ACC112 (cell line): ENCODE data around the gene BEX3.
"Not testable (repeated sequence)": the region's sequence is repeated elsewhere in the genome, so short reads cannot be mapped to it uniquely, and the experiment has no call there.

Experiments
- H2AFZ ChIP-seq: fragments of 200-600 bp; sonication (generic); one replicate; pipeline ENCODE4 v1.6.0; 2017; ENCODE audit warnings: antibody characterized with exemption, low read length; ENCODE audit not compliant: unreplicated experiment
- H3K27ac ChIP-seq: fragments of 200-600 bp; sonication (generic); 2 replicates; pipeline ENCODE4 v1.5.1; 2014; ENCODE audit warnings: low read depth, mild to moderate bottlenecking, antibody characterized with exemption, low read length, moderate library complexity
- H3K27me3 ChIP-seq: fragments of 200-600 bp; sonication (generic); 2 replicates; pipeline ENCODE4 v1.6.1; 2014; ENCODE audit warnings: mild to moderate bottlenecking, antibody characterized with exemption, low read length, moderate library complexity, mixed read lengths; ENCODE audit not compliant: insufficient read depth
- H3K36me3 ChIP-seq: fragments of 200-600 bp; sonication (generic); 2 replicates; pipeline ENCODE4 v1.6.1; 2016; ENCODE audit warnings: mild to moderate bottlenecking, antibody characterized with exemption, low read length, moderate library complexity, mixed read lengths; ENCODE audit not compliant: insufficient read depth
- H3K4me1 ChIP-seq: fragments of 200-600 bp; sonication (generic); one replicate; pipeline ENCODE4 v1.6.1; 2016; ENCODE audit warnings: low read length, mixed read lengths; ENCODE audit not compliant: insufficient read depth, unreplicated experiment, control insufficient read depth
- H3K4me3 ChIP-seq: fragments of 200-600 bp; sonication (generic); 2 replicates; pipeline ENCODE4 v1.5.1; 2014; ENCODE audit warnings: mild to moderate bottlenecking, low read depth, low read length
- H3K79me2 ChIP-seq: fragments of 200-600 bp; sonication (generic); one replicate; pipeline ENCODE4 v1.6.0; 2016; ENCODE audit warnings: low read length; ENCODE audit not compliant: control insufficient read depth, unreplicated experiment, insufficient read depth

The BEX3 gene

DNA sequence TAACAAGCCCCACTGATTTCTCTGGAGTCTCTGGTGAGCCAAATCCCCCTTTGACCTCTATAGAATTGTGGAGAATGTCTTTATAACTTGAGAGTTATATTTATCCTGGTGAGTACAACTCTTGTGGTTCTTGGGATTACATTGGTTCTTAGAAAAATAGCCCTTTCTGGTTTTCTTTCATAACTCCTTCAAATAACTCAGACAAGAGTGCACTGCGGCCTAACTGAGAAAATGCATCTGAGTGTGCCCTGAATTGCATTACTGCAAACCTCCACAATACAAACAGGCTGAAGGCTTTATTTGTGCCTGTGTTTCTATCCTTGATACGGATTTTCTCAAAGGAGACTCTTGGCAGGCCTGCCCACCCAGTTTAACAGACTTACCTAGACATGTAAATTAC lies 2.7 kb downstream of the BEX3 start:
- no peak overlapping the region for H3K4me3 ChIP-seq
- H3K4me1 ChIP-seq, result peaks cover 22% of the 10 kb centered on the region
- peak overlapping the region; percentile 77 for H3K27ac ChIP-seq
- 0 out of 2 replicates have a peak, but pooled peaks cover 5% of the 10 kb centered on the region for H3K36me3 ChIP-seq
- peaks cover 15% of the 10 kb centered on the region for H3K79me2 ChIP-seq
- no peak overlapping the region for H2AFZ ChIP-seq
- H3K27me3 ChIP-seq, result no peaks in the 10 kb centered on the region

DNA sequence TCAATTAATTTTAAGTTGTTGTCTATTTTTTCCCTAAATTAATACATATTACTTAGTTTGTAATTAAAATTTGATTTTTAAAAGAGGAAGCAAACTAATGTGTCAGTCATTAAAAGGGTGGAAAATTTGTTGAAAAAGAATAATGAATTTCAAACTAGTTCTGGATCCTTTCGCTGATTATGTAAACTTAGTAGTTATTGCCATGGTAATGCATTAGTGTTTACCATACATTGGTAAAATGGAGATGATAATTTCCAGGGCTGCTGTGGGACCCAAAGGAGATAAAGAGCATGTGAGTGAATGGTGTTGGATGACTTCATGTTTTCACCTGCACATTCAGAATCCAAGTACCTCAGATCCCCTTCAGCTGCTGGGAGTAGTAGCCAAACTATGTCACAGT lies 6.5 kb downstream of the BEX3 start:
- H3K36me3 ChIP-seq, result 0 out of 2 replicates have a peak, but pooled peaks cover 5% of the 10 kb centered on the region
- H3K27ac ChIP-seq, result no peak overlapping the region
- H3K79me2 ChIP-seq, result no peaks in the 10 kb centered on the region
- H3K4me1 ChIP-seq, result peaks cover 25% of the 10 kb centered on the region
- H2AFZ ChIP-seq, result no peak overlapping the region
- no peak overlapping the region for H3K4me3 ChIP-seq
- no peaks in the 10 kb centered on the region for H3K27me3 ChIP-seq

DNA sequence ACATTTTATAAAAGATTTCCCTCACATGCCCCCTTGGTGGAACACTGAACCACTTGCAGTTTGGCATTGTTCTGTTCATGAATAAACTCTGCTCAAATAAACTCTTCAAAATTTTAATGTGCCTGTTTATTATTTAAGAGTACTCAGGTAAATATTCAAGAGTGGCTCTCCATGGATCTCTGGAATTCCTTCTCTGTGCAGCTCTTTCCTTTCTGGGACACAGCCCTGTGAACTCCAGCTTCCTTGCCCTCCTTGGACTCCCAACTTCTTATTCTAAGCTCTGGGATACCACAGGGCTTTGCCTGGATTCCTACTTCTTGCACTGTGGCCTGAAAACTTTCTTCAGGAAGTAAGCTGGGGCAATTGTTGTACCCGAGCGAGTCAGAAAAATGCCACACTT lies 8.3 kb downstream of the BEX3 start:
- no peaks in the 10 kb centered on the region for H3K79me2 ChIP-seq
- H2AFZ ChIP-seq, result no peak overlapping the region
- peaks cover 23% of the 10 kb centered on the region for H3K4me1 ChIP-seq
- H3K4me3 ChIP-seq, result no peak overlapping the region
- no peaks in the 10 kb centered on the region for H3K36me3 ChIP-seq
- 0 out of 2 replicates have a peak overlapping the region, but pooled peaks have one; percentile 23 for H3K27ac ChIP-seq
- H3K27me3 ChIP-seq, result no peaks in the 10 kb centered on the region

DNA sequence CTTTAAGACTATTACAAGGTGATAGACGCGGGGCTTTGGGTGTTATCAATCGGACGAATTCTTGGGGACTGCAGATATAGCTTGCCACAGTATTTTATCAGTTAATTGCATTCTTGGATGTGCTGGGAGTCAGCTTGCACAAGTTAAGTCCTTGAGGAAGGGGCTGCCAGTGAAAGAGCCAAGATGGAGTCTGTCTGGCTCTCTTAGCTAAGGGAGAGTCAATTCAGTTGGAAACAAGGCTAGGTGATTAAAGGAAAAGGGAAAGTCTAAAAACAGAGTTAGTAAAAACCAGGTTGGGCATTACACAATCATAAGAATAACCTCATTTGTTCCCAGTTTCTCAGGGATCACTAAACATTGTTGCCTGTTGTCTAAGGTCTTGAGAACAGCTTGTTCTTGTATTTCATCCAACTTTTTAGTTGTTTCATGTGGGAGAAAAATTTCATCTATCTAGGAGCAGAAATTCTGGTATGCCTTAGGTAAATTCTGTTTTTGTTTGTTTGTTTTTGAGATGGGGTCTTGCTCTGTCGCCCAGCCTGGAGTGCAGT lies 9.0 kb downstream of the BEX3 start:
- not testable (repeated sequence) for H3K79me2 ChIP-seq, H3K36me3 ChIP-seq, H3K27me3 ChIP-seq, H3K4me3 ChIP-seq, H2AFZ ChIP-seq
- Histone ChIP-seq H3K27ac (peak overlapping the region; percentile 61), H3K4me1 (peaks cover 22% of the 10 kb centered on the region)

DNA sequence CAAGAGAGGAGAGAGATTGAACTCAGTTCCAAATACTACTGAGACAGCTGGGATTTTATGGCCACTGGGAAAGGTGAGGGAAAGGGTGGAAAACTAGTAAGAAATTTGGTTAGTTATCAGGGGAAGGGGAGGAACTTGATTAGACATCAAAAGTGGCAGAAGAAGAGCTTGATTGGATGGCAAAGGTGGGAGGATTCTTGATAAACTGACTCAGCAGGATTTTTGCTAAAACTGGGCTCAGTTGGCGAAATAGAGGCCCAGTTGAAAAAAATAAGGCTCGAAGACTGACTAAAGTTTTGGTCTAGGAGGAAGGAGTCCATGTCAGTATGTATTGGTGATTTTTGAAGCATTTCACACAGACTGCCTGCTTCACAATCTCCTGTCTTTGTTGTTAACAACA lies 10.0 kb downstream of the BEX3 start:
- Histone ChIP-seq H3K4me3 (no peak overlapping the region), H3K27ac (peak overlapping the region; percentile 61), H2AFZ (no peak overlapping the region), H3K36me3 (no peaks in the 10 kb centered on the region), H3K27me3 (no peaks in the 10 kb centered on the region), H3K4me1 (peaks cover 26% of the 10 kb centered on the region), H3K79me2 (no peaks in the 10 kb centered on the region)

DNA sequence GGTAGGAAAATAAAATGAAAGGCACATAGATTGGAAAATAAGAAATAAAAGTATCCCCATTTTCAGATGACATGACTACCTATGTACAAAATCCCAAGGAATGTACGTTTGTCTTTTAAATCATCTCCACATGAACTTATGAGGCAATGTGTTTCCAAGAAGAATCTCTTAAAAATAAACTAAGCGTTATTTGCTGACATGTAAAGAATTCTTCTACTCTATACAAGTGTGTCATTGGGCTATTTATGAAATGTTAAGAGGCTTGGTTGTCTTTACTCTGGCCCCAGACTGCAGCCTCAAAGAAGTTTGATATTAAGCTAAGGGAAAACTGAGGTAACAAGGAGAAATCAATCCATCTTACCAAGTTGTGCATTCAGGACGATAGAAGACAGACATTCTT lies 17.1 kb downstream of the BEX3 start:
- H3K27me3 ChIP-seq, result no peaks in the 10 kb centered on the region
- H3K36me3 ChIP-seq, result no peaks in the 10 kb centered on the region
- no peak overlapping the region for H3K27ac ChIP-seq
- H2AFZ ChIP-seq, result no peak overlapping the region
- peaks cover 32% of the 10 kb centered on the region for H3K4me1 ChIP-seq
- no peak overlapping the region for H3K4me3 ChIP-seq
- no peaks in the 10 kb centered on the region for H3K79me2 ChIP-seq

DNA sequence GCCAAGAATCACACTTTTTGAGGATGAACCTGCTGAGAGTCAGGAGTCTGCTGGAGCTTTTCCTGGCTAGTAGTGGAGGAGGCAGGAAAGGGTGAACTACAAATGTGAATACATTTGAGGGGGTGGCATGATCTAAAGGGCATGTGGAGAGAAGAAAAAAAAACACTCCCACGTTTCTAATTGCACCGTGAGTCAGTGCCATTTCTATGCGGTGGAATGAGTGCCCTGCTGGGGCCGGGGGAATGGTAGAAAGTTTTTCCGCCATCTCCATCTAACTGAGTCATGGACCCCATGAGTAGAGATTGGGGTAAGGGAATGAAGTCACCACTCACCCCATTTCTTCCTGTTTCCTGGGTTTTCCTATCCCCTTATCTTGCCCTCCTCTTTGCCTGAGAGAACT lies 19.8 kb downstream of the BEX3 start:
- Histone ChIP-seq H3K79me2 (no peaks in the 10 kb centered on the region), H3K4me1 (peaks cover 44% of the 10 kb centered on the region), H3K4me3 (no peak overlapping the region), H2AFZ (peak overlapping the region; percentile 62), H3K27me3 (no peaks in the 10 kb centered on the region), H3K36me3 (no peaks in the 10 kb centered on the region), H3K27ac (peak overlapping the region; percentile 99)

DNA sequence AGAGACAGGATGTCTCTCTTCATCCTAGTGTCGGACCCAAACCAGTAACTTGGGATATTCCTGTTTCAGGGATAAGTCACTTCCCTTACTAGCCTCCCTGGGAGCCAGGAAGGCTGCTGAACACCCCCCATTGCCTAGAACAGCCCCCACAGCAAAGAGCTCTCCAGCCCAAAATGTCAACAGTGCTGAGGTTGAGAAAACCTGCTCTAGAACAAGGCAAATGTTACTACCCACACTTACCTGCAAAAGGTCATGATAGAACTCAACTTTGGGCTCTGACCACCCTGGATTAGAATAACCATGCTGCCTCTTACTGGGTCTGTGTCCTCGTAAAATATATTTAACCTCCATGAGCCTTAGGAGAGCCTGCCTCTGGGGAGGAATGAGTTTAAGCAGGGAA lies 20.3 kb downstream of the BEX3 start:
- H3K27me3 ChIP-seq, result no peaks in the 10 kb centered on the region
- peak overlapping the region; percentile 99 for H3K27ac ChIP-seq
- H3K4me3 ChIP-seq, result no peak overlapping the region
- H2AFZ ChIP-seq, result peak overlapping the region; percentile 62
- H3K4me1 ChIP-seq, result peaks cover 44% of the 10 kb centered on the region
- no peaks in the 10 kb centered on the region for H3K79me2 ChIP-seq
- H3K36me3 ChIP-seq, result no peaks in the 10 kb centered on the region

DNA sequence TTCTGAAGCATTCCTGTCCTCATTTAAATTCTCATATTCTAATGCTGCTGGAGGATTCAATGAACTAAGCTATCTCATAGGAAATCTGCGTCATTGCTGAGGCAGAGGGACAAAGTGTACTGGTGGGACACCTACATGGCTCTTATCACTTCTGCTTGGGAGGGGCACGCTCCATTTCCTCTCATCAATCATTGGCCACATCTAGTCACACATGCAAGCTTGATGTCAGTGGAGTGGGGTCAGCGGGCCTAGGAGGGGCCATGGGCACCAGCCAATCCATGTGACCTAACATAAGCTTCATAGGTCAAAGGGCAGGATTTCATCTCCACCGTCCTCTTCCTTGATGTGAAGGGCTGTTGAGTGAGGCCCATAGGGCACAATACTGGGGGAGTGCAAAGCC lies 21.4 kb downstream of the BEX3 start:
- Histone ChIP-seq H3K36me3 (no peaks in the 10 kb centered on the region), H3K79me2 (no peaks in the 10 kb centered on the region), H2AFZ (no peak overlapping the region), H3K27me3 (no peaks in the 10 kb centered on the region), H3K4me3 (0 out of 2 replicates have a peak overlapping the region, but pooled peaks have one; percentile 21), H3K4me1 (peaks cover 44% of the 10 kb centered on the region), H3K27ac (peak overlapping the region; percentile 99)

DNA sequence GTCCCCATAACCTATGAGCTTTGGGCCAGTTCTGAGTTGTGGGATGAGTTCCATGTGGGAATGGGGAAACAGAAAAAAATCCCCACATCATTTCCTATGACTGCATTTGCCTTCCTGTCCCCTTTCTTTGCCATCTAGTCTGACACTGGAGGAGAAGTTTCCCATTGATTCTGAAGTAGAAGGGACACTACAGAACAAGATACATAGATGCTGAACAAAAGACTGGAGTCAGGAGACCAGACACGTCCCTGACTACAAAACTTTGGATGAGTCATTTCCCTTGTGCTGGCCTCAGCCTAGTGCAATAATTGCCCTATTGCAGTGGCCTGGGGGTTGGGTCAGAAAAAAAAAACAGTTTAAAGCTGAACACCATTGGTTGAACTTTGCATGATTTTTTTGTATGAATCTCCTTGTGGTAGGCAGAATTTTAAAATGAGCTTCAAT lies 22.1 kb downstream of the BEX3 start:
- H3K27ac ChIP-seq, result peak overlapping the region; percentile 99
- H3K4me1 ChIP-seq, result peaks cover 44% of the 10 kb centered on the region
- H3K79me2 ChIP-seq, result no peaks in the 10 kb centered on the region
- H3K4me3 ChIP-seq, result 0 out of 2 replicates have a peak overlapping the region, but pooled peaks have one; percentile 21
- H2AFZ ChIP-seq, result peak overlapping the region; percentile 14
- H3K36me3 ChIP-seq, result no peaks in the 10 kb centered on the region
- no peaks in the 10 kb centered on the region for H3K27me3 ChIP-seq

DNA sequence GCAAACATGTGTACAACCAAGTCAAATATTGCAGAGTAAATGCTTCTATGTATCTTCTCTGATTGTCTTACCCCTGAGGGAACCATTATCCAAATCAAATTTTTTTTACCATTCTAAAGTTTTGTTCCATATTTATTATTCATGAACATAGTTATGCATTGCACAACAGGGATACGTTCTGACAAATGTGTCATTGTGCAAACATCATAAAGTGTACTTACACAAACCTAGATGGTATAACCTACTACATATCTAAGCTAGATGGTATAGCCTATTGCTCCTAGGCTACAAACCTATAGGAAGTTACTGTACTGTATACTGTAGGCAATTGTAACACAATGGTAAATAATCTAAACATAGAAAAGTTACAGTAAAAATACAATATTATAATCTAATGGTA lies 23.4 kb downstream of the BEX3 start:
- H3K27me3 ChIP-seq, result no peaks in the 10 kb centered on the region
- H3K36me3 ChIP-seq, result no peaks in the 10 kb centered on the region
- no peak overlapping the region for H3K4me3 ChIP-seq
- no peak overlapping the region for H2AFZ ChIP-seq
- H3K79me2 ChIP-seq, result no peaks in the 10 kb centered on the region
- peaks cover 50% of the 10 kb centered on the region for H3K4me1 ChIP-seq
- peak overlapping the region; percentile 99 for H3K27ac ChIP-seq
